ENCODE data around the gene SIGLEC14. TPM values are rescaled to one million over a fixed set of nuclear protein-coding genes. Genes with fewer than 3 reads are reported as not detected.

Gene SIGLEC14
- total and polyA plus RNA-seq, 2 experiments from 2014 or later, result not detected

GRCh38 chr19:51610576-51610975 lies 36.0 kb downstream of the SIGLEC14 start:
- Mint-ChIP-seq H3K27ac (no peak overlapping the region), H3K36me3 (ENCODE audit: low read depth) (peaks cover 21% of the 10 kb centered on the region), H3K4me3 (no peak overlapping the region), H3K9me3 (peaks cover 92% of the 10 kb centered on the region), H3K27me3 (ENCODE audit: insufficient read depth, low read depth, poor library complexity) (peaks cover 8% of the 10 kb centered on the region), H3K4me1 (no peaks in the 10 kb centered on the region)
- Histone ChIP-seq H3K4me2 (no peak overlapping the region), H3K4me1 (ENCODE audit: insufficient read depth) (no peaks in the 10 kb centered on the region), H3K9me2 (ENCODE audit: insufficient read depth) (no peaks in the 10 kb centered on the region), H4K20me1 (replicated peaks; ENCODE audit: insufficient read depth) (no peaks in the 10 kb centered on the region), H3F3A (replicated peaks; ENCODE audit: low read depth) (no peaks in the 10 kb centered on the region), H3K27ac (ENCODE audit: low read depth) (no peak overlapping the region), H3K4me3 (no peak overlapping the region), H3K36me3 (ENCODE audit: insufficient read depth) (no peaks in the 10 kb centered on the region), H3K79me2 (replicated peaks; ENCODE audit: insufficient read depth) (no peaks in the 10 kb centered on the region), H2AFZ (no peak overlapping the region), H3K27me3 (ENCODE audit: insufficient read depth) (peaks cover 6% of the 10 kb centered on the region; the same call in 1 of the 2 replicates)
- ATAC-seq (no peak), DNase-seq (ENCODE audit: low spot score) (no peak)
- TF ChIP-seq EZH2phosphoT487 (IDR thresholded peaks at IDR 0.05; ENCODE audit: unreplicated experiment), result no peak
- TF ChIP-seq NANOG (IDR thresholded peaks at IDR 0.05; ENCODE audit: borderline replicate concordance), result no peak
- no peak for TF ChIP-seq ZNF331 (CRISPR knock-in tag; IDR thresholded peaks at IDR 0.05; ENCODE audit: low read depth)
- no peak for TF ChIP-seq JUNB (IDR thresholded peaks at IDR 0.05; ENCODE audit: unreplicated experiment)

- Histone ChIP-seq H3K36me3 (ENCODE audit: insufficient read depth) (no peaks in the 10 kb centered on the region), H4K20me1 (replicated peaks; ENCODE audit: insufficient read depth) (no peaks in the 10 kb centered on the region), H3K4me1 (ENCODE audit: insufficient read depth) (no peaks in the 10 kb centered on the region), H3K4me2 (no peak overlapping the region), H2AFZ (no peak overlapping the region), H3K4me3 (no peak overlapping the region), H3K9me2 (ENCODE audit: insufficient read depth) (no peaks in the 10 kb centered on the region), H3K27ac (ENCODE audit: low read depth) (no peak overlapping the region), H3K79me2 (replicated peaks; ENCODE audit: insufficient read depth) (no peaks in the 10 kb centered on the region), H3F3A (replicated peaks; ENCODE audit: low read depth) (no peaks in the 10 kb centered on the region), H3K27me3 (ENCODE audit: insufficient read depth) (peaks cover 6% of the 10 kb centered on the region; the same call in 1 of the 2 replicates)
- Mint-ChIP-seq H3K4me3 (no peak overlapping the region), H3K9me3 (peaks cover 83% of the 10 kb centered on the region), H3K27me3 (ENCODE audit: insufficient read depth, low read depth, poor library complexity) (peaks cover 8% of the 10 kb centered on the region), H3K27ac (no peak overlapping the region), H3K36me3 (ENCODE audit: low read depth) (peaks cover 19% of the 10 kb centered on the region), H3K4me1 (no peaks in the 10 kb centered on the region)
- ATAC-seq (peak; percentile 94), DNase-seq (ENCODE audit: low spot score) (peak; percentile 94)
- TF ChIP-seq NANOG (IDR thresholded peaks at IDR 0.05; ENCODE audit: borderline replicate concordance) (no peak), ETS1 (IDR thresholded peaks at IDR 0.05) (no peak), CTCF (conservative IDR thresholded peaks at IDR 0.05; ENCODE audit: low read depth in 2 of 2) (peak; percentile 88 to 96), ZNF114 (CRISPR knock-in tag; IDR thresholded peaks at IDR 0.05) (no peak), ZNF462 (CRISPR knock-in tag; IDR thresholded peaks at IDR 0.05) (no peak)
These were observed 38.6 kb downstream of the SIGLEC14 start for GRCh38 chr19:51607920-51608562.

Data from GM23338 (cell line).